ENCODE measurements around the gene RPL6. TPM values are rescaled to one million over a fixed set of nuclear protein-coding genes. Genes with fewer than 3 reads are reported as not detected.

Gene RPL6
- total RNA-seq, 1 donor from 2014 or later, result 1,024 TPM

- DNase-seq (ENCODE audit: low spot score in 2 of 2) (peak; percentile 96 to 98), FAIRE-seq (no peak)
These were observed 27.3 kb downstream of the RPL6 start, which contains the start of gene HECTD4 for GRCh38 chr12:112381883-112382796. Gene HECTD4, minus strand, starts transcription at chr12:112382431. Its CDS starts 303 bp downstream, at chr12:112382128.

- DNase-seq (ENCODE audit: low spot score in 2 of 2), result peak in 1 of 2 donors; percentile 21
- no peak for FAIRE-seq
These were observed 28.0 kb downstream of the RPL6 start for GRCh38 chr12:112381406-112381882.

- no peak for FAIRE-seq
These were observed 28.6 kb downstream of the RPL6 start for GRCh38 chr12:112380663-112381405.

GRCh38 chr12:112375105-112375504 is 34.3 kb downstream of the RPL6 start:
- DNase-seq (ENCODE audit: low spot score in 2 of 2) (no peak), FAIRE-seq (no peak)

More at GRCh38 chr12:112380663-112381405, 28.6 kb downstream of the RPL6 start:
- DNase-seq (ENCODE audit: low spot score in 2 of 2), result peak in 1 of 2 donors; percentile 19

- DNase-seq (ENCODE audit: low spot score in 2 of 2) (no peak), FAIRE-seq (no peak)
These were observed 35.2 kb downstream of the RPL6 start for GRCh38 chr12:112374166-112374740.

GRCh38 chr12:112370868-112371510 is 38.4 kb downstream of the RPL6 start:
- DNase-seq (ENCODE audit: low spot score in 2 of 2), result no peak
- FAIRE-seq, result no peak

- DNase-seq (ENCODE audit: low spot score in 2 of 2) (no peak), FAIRE-seq (no peak)
These were observed 39.2 kb downstream of the RPL6 start for GRCh38 chr12:112370199-112370598.

GRCh38 chr12:112368856-112369255 is 40.5 kb downstream of the RPL6 start:
- no peak for DNase-seq (ENCODE audit: low spot score in 2 of 2)
- no peak for FAIRE-seq

GRCh38 chr12:112367965-112368364 is 41.4 kb downstream of the RPL6 start:
- DNase-seq (ENCODE audit: low spot score in 2 of 2), result no peak
- FAIRE-seq, result no peak

- DNase-seq (ENCODE audit: low spot score in 2 of 2) (no peak), FAIRE-seq (no peak)
These were observed 47.1 kb downstream of the RPL6 start for GRCh38 chr12:112362310-112362709.

GRCh38 chr12:112361271-112361670 is 48.1 kb downstream of the RPL6 start:
- DNase-seq (ENCODE audit: low spot score in 2 of 2) (no peak), FAIRE-seq (no peak)

- no peak for FAIRE-seq
- DNase-seq (ENCODE audit: low spot score in 2 of 2), result no peak
These were observed 50.1 kb downstream of the RPL6 start for GRCh38 chr12:112359290-112359689.

- no peak for DNase-seq (ENCODE audit: low spot score in 2 of 2)
These were observed 52.2 kb downstream of the RPL6 start for GRCh38 chr12:112357214-112357613.

More at GRCh38 chr12:112357214-112357613, 52.2 kb downstream of the RPL6 start:
- FAIRE-seq, result no peak

Other genes with a start within 250 kb of the RPL6 start
- 85.6 TPM for gene HECTD4, start 27.2 kb downstream of the RPL6 start, total RNA-seq
- 83.6 TPM for gene PTPN11, start 9.3 kb upstream of the RPL6 start, total RNA-seq

Data from frontal cortex (tissue), 4 donors.